Keratinocyte (primary cell): ENCODE data around the gene NCKAP5. TPM values are rescaled to one million over a fixed set of nuclear protein-coding genes. Genes with fewer than 3 reads are reported as not detected.

Experiments used
- DNase-seq: peaks from one replicate; pipeline ENCODE4 v3.0.0-alpha.2; 2011; ENCODE audit warnings: low read depth, missing footprints, low spot score
- FAIRE-seq: peaks from 2 replicates; lab custom pipeline; 2011; peaks lifted over from hg19 to GRCh38; lab: Jason Lieb, UNC
- H2AFZ ChIP-seq: 2 replicates; pipeline ENCODE4 v1.6.0; 2012; ENCODE audit warnings: low read length, control low read depth, inconsistent platforms; ENCODE audit not compliant: control insufficient read depth
- H3K27ac ChIP-seq: 2 replicates; pipeline ENCODE4 v1.5.1; 2011; ENCODE audit warnings: low read length; ENCODE audit not compliant: control insufficient read depth, insufficient read depth
- H3K27me3 ChIP-seq: 3 replicates; pipeline ENCODE4 v1.6.0; 2011; ENCODE audit warnings: low read length; ENCODE audit not compliant: control insufficient read depth, insufficient read depth; ENCODE audit errors: extremely low read depth
- H3K36me3 ChIP-seq, 2 experiments: 2 replicates in 1 of 2; 3 replicates in 1 of 2; pipeline ENCODE4 v1.5.1; 2011; ENCODE audit warnings: low read length in 2 of 2, mild to moderate bottlenecking in 1 of 2; ENCODE audit not compliant: control insufficient read depth in 2 of 2, insufficient read depth in 2 of 2; ENCODE audit errors: extremely low read depth in 1 of 2
- H3K4me1 ChIP-seq: 3 replicates; pipeline ENCODE4 v1.5.1; 2011; ENCODE audit warnings: low read length; ENCODE audit not compliant: control insufficient read depth, insufficient read depth; ENCODE audit errors: extremely low read depth
- H3K4me2 ChIP-seq: 3 replicates; pipeline ENCODE4 v1.6.0; 2011; ENCODE audit warnings: low read depth, low read length; ENCODE audit not compliant: control insufficient read depth, insufficient read depth; ENCODE audit errors: extremely low read depth
- H3K4me3 ChIP-seq, 3 experiments: fragments of 200-600 bp in 1 of 3; sonication (generic) in 1 of 3; 2 replicates in 2 of 3; 3 replicates in 1 of 3; pipeline ENCODE4 v1.5.1; 2011 to 2016; ENCODE audit warnings: low read length in 3 of 3, mild to moderate bottlenecking in 3 of 3, control low read depth in 2 of 3, inconsistent platforms in 1 of 3, low read depth in 1 of 3, mixed read lengths in 1 of 3, mixed run types in 1 of 3, moderate library complexity in 1 of 3; ENCODE audit not compliant: control insufficient read depth in 2 of 3, insufficient read depth in 2 of 3; ENCODE audit errors: extremely low read depth in 1 of 3
- H3K79me2 ChIP-seq: 2 replicates; pipeline ENCODE4 v1.6.0; 2012; ENCODE audit warnings: low read length; ENCODE audit not compliant: control insufficient read depth, insufficient read depth
- H3K9ac ChIP-seq: 3 replicates; pipeline ENCODE4 v1.6.0; 2011; ENCODE audit warnings: low read length; ENCODE audit not compliant: control insufficient read depth, insufficient read depth; ENCODE audit errors: extremely low read depth
- H3K9me1 ChIP-seq: 3 replicates; pipeline ENCODE4 v1.6.0; 2011; ENCODE audit warnings: low read length; ENCODE audit not compliant: control insufficient read depth, insufficient read depth; ENCODE audit errors: extremely low read depth
- H3K9me3 ChIP-seq: 2 replicates; pipeline ENCODE4 v1.5.1; 2012; ENCODE audit warnings: low read depth, low read length; ENCODE audit not compliant: control insufficient read depth
- H4K20me1 ChIP-seq: 3 replicates; pipeline ENCODE4 v1.6.0; 2011; ENCODE audit warnings: low read length; ENCODE audit not compliant: control insufficient read depth, insufficient read depth; ENCODE audit errors: extremely low read depth
- CTCF ChIP-seq, 3 experiments: IDR thresholded peaks in 1 of 3; conservative IDR thresholded peaks in 1 of 3; optimal IDR thresholded peaks in 1 of 3; 2 replicates in 2 of 3; 3 replicates in 1 of 3; pipeline versions ENCODE3 to v1.5.1; 2011; ENCODE audit warnings: low read length in 3 of 3, mild to moderate bottlenecking in 3 of 3, moderate library complexity in 2 of 3, control low read depth in 1 of 3, inconsistent platforms in 1 of 3; ENCODE audit not compliant: insufficient read depth in 2 of 3; ENCODE audit errors: extremely low read depth in 1 of 3
- EZH2 ChIP-seq: IDR thresholded peaks from one replicate; pipeline ENCODE4 v1.6.1; 2012; ENCODE audit warnings: inconsistent platforms, mild to moderate bottlenecking, low read length, moderate library complexity
- dilution Hi-C: fragments of 300-500 bp; cut with MboI; formaldehyde crosslinking; loops from one replicate; pipeline ENCODE4 v1.7.0; 2020; ENCODE audit warnings: low sequenced_read_pairs; ENCODE audit not compliant: extremely low pct_ligation_motif_present
- polyA plus RNA-seq, 5 experiments: library from polyadenylated mRNA; depleted of rRNA in 3 of 5; stranded (reverse) in 3 of 5; stranded (forward) in 1 of 5; unstranded in 1 of 5; fragments of >200 nt; gene quantifications; 1 replicate in 1 of 5; 2 replicates in 3 of 5; 3 replicates in 1 of 5; pipeline versions ENCODE4 v1.2.1 to v1.2.3, GENCODE V29; 2011 to 2012; ENCODE audit warnings: missing spikeins in 2 of 5, low read depth in 1 of 5, low replicate concordance in 1 of 5

NCKAP5 gene
- polyA plus RNA-seq, 1 donor (not counting 4 experiments of a cell fraction or from before 2014, with no cell fraction given), result 3.6 TPM

GRCh38 chr2:133569286-133569830, 1.1 kb upstream of the NCKAP5 start:
- H3K27me3 ChIP-seq, result no peaks in the 10 kb centered on the region
- no peak overlapping the region for H2AFZ ChIP-seq
- FAIRE-seq (no peak), DNase-seq (no peak)
- no peaks in the 10 kb centered on the region for H4K20me1 ChIP-seq
- H3K9me1 ChIP-seq, result no peaks in the 10 kb centered on the region
- H3K79me2 ChIP-seq, result no peaks in the 10 kb centered on the region
- H3K4me3 ChIP-seq, result no peak overlapping the region
- H3K27ac ChIP-seq, result no peak overlapping the region
- H3K4me1 ChIP-seq, result peaks cover 21% of the 10 kb centered on the region
- dilution Hi-C loops, result no loop called here
- no peak overlapping the region for H3K9ac ChIP-seq
- H3K36me3 ChIP-seq, result peaks cover 0 to 5% of the 10 kb centered on the region in 2 experiments
- H3K9me3 ChIP-seq, result no peaks in the 10 kb centered on the region
- no peak overlapping the region for H3K4me2 ChIP-seq
- no peak for TF ChIP-seq CTCF (optimal IDR thresholded peaks at IDR 0.05 in 1 of 3, IDR thresholded peaks at IDR 0.05 in 1 of 3, conservative IDR thresholded peaks at IDR 0.05 in 1 of 3; ENCODE audit: extremely low read depth in 1 of 3, insufficient read depth in 2 of 3, low read length in 3 of 3)
- TF ChIP-seq EZH2, result no peak

GRCh38 chr2:133568598-133568997, 335 bp upstream of the NCKAP5 start:
- Histone ChIP-seq H2AFZ (no peak overlapping the region), H3K9me1 (no peaks in the 10 kb centered on the region), H3K27me3 (no peaks in the 10 kb centered on the region), H3K27ac (no peak overlapping the region), H3K4me3 (peak overlapping the region in 1 of 3 experiments; percentile 16), H4K20me1 (no peaks in the 10 kb centered on the region), H3K4me1 (peaks cover 21% of the 10 kb centered on the region), H3K4me2 (peak overlapping the region; percentile 54), H3K79me2 (no peaks in the 10 kb centered on the region), H3K36me3 (peaks cover 0 to 5% of the 10 kb centered on the region in 2 experiments), H3K9me3 (no peaks in the 10 kb centered on the region), H3K9ac (no peak overlapping the region)
- no peak for TF ChIP-seq CTCF (optimal IDR thresholded peaks at IDR 0.05 in 1 of 3, IDR thresholded peaks at IDR 0.05 in 1 of 3, conservative IDR thresholded peaks at IDR 0.05 in 1 of 3; ENCODE audit: extremely low read depth in 1 of 3, insufficient read depth in 2 of 3, low read length in 3 of 3)
- TF ChIP-seq EZH2, result no peak
- no peak for FAIRE-seq
- DNase-seq, result no peak
- dilution Hi-C loops, result no loop called here
